Hepatocyte (in vitro differentiated cells): Measurements from ENCODE around the gene FAM83D.

Experiments
- EZH2 ChIP-seq: fragments of 200-600 bp; sonication (generic); IDR thresholded peaks from 2 replicates; pipeline ENCODE4 v1.6.1; 2016; ENCODE audit warnings: antibody characterized with exemption, mild to moderate bottlenecking, borderline replicate concordance
- EZH2phosphoT487 ChIP-seq: fragments of 200-600 bp; sonication (generic); IDR thresholded peaks from one replicate; pipeline ENCODE4 v1.6.1; 2018; ENCODE audit warnings: antibody characterized with exemption, mild to moderate bottlenecking, low read depth, moderate library complexity; ENCODE audit not compliant: unreplicated experiment, severe bottlenecking
- TF ChIP-seq, protein P1 (sequence below): fragments of 200-600 bp; sonication (generic); IDR thresholded peaks from 2 replicates; pipeline ENCODE4 v1.5.1; 2016; ENCODE audit warnings: antibody characterized with exemption, mild to moderate bottlenecking; ENCODE audit not compliant: poor library complexity

DNA sequence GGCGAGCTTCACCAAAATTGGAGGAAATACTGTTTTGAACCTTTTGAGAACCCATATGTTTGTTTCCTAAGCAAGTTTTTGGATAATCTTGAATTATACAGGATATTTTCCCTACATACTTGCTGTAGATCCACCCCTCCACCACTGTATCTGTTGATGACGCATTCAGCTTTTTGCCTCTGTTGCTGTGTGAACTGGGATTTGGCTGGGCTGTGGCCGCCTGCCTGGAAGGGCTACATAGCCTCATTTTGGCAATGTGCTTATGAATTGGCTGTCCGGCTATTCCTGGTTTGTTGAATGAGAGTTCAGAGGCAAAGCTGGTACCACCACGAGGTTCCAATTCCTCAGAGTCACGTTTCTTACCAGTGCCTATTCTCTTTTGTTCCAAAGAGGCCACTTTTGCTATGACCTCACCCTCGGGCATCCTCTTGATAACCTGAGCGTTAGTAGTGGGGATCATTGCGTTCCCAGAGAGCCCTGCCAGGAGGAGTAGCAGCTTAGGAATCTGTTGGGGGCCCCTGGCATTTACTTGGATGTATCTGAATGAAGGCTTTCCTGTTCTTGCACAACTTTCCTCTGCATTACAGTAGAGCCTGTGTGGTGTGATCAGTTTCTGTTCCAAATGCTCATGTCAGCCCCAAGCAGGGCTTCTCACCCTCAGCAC is 6.4 kb downstream of the FAM83D start:
- TF ChIP-seq, protein P1, sequence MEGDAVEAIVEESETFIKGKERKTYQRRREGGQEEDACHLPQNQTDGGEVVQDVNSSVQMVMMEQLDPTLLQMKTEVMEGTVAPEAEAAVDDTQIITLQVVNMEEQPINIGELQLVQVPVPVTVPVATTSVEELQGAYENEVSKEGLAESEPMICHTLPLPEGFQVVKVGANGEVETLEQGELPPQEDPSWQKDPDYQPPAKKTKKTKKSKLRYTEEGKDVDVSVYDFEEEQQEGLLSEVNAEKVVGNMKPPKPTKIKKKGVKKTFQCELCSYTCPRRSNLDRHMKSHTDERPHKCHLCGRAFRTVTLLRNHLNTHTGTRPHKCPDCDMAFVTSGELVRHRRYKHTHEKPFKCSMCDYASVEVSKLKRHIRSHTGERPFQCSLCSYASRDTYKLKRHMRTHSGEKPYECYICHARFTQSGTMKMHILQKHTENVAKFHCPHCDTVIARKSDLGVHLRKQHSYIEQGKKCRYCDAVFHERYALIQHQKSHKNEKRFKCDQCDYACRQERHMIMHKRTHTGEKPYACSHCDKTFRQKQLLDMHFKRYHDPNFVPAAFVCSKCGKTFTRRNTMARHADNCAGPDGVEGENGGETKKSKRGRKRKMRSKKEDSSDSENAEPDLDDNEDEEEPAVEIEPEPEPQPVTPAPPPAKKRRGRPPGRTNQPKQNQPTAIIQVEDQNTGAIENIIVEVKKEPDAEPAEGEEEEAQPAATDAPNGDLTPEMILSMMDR = no peak
- no peak for TF ChIP-seq EZH2
- no peak for TF ChIP-seq EZH2phosphoT487
